Right forelimb (tissue), 1 donor: ENCODE results near the gene BBS4.
"Not testable (repeated sequence)": the region's sequence is repeated elsewhere in the genome, so short reads cannot be mapped to it uniquely, and the experiment has no call there.

Source experiments
- DNase-seq: peaks from one replicate; pipeline ENCODE4 v3.0.0-alpha.2; 2018

The BBS4 gene

GRCh38 chr15:72685925-72686794 is at the start of gene BBS4, which contains the start of gene HIGD2B:
TSS of gene BBS4 (plus strand) at chr15:72686207. CDS start at chr15:72686228, 21 bp downstream.
TSS of gene HIGD2B (minus strand) at chr15:72686182. CDS start at chr15:72676374, 9,808 bp downstream.
- peak; percentile 93 for DNase-seq

DNA sequence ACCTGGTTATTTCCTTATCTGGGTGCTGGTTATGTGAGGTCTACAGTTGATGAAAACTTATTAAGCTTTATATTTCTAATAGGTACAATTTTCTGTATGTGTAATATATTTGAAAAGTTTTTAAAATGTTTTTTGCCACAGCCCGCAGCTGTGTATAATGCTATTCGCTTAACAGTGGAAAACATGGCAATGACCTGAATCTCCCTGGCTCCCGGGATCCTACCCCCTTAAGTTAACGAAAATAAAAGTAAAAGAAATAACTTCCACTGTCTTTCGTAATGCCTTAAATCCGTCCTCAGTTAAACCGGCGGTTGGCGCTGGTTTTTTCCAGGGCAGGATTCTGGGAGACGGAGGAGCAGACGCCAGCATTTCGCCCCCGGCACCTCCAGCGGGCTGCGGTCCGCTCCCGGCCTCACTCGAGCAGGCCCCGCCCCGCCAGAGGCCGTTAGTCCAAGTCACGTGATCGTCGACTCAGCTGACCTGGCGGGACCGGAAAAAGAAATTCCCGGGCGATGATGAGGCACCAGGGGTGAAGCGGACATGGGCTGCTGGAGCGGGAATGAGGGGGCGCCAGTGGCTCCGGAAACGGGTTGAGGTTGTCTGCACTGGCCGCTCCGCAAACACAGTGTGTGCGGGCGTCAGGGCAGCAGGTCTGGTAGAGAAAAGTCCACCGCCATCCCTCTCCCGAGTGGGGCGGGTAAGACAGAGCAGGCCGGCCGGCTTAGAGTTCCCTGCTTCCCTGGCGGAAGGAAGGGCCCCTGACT is 49.3 kb upstream of the BBS4 start:
- DNase-seq = peak; percentile 86

DNA sequence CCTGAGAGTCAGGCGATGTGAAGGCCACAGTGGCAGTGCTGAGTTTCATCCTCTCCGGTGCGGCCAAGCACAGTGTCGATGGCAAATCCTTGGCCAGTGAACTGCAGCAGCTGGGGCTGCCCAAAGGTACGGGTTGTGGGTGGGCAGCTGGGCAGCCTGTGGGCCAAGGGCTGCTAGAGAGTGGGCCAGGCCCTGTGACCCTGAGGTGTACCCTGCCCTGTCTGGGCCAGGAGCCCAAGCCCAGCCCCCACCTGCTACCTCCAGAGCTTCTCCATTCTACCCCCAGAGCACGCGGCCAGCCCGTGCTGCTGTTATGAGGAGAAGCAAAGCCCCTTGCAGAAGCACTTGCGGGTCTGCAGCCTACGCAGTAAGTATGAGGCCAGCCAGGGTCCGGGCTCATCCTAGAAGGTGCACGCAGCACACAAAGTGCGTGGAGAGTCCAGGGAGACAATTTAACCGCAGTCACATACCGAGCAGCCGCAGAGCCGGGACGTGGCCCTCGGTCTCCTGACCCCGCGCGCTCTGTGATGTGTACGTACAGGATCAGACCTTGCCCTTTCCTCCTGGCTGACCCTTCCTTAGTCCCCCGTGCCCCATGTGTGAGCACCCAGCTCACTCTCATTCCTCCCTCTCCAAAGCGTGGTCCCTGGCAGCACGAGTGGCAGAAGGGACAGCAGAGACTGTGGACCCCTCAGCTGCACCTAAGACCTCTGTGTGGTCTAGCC is 46.1 kb upstream of the BBS4 start:
- DNase-seq = not testable (repeated sequence)

- not testable (repeated sequence) for DNase-seq
Observed at GRCh38 chr15:72642271-72642670, 43.7 kb upstream of the BBS4 start.

GRCh38 chr15:72648631-72649253 is 37.3 kb upstream of the BBS4 start:
- DNase-seq = not testable (repeated sequence)

DNA sequence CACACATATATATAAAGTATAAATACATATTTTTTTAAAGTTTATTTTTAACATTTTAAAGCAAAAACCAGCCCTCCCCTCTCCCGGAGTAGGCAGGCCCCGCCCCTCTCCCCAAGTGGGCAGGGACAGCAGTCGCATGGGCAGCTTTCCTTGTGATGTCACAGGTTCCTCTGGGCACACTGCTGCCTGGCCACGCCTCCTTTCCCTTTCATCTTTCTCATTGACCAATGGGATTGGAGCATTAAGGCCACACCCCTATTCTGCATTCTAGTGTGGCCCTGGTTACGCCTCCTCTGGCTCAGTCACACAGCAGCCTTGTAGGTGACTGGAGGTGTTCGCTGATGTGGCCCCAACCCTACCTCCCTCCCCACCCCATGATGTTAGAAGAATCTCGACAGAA is 31.6 kb upstream of the BBS4 start, which contains the start of gene GOLGA6B:
TSS of gene GOLGA6B (plus strand) at position 301 of the 400 bp plus-strand sequence. CDS start at position 342, 41 bp downstream.
- DNase-seq = not testable (repeated sequence)

DNA sequence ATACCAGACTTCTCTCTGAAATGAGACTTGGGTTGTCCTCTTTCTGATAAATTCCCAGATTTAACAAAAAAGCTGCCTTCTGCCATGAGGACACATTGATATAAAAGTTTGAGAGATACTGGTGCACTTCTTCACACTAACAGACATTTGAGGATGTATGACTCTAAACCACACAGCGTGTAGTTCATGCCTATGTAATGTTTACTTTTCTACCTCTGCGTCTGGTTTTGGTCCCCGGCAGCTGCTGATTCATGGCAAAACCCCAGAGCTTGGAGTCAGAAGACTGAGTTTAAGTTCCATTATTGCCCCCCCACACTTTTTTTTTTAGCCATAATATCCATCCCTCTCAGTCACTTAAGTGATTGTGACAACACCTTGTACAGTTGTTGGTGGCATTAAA is 30.0 kb upstream of the BBS4 start:
- not testable (repeated sequence) for DNase-seq

DNA sequence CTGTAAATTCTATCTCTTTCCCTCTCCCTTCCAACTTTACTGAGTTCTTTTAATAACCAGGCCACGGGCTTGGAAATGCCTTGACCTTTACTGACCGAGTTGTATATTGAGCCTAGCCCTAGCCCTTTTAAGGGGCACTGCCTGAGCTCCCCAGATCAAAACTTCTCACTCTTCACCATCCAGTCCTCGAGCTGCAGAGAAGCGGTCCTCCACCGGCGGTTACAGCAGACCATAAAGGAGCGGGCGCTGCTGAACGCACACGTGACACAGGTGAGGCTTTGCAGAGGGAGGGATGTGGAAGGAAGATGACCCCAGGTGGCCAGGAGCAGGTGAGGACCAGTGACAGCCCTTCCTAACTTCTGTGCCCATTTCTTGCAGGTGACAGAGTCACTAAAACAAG is 24.9 kb upstream of the BBS4 start:
- DNase-seq = not testable (repeated sequence)

- DNase-seq = not testable (repeated sequence)
Observed at GRCh38 chr15:72663931-72664330, 22.1 kb upstream of the BBS4 start.

GRCh38 chr15:72665706-72666105 is 20.3 kb upstream of the BBS4 start:
- DNase-seq = not testable (repeated sequence)

GRCh38 chr15:72669803-72670202 is 16.2 kb upstream of the BBS4 start:
- DNase-seq = not testable (repeated sequence)

DNA sequence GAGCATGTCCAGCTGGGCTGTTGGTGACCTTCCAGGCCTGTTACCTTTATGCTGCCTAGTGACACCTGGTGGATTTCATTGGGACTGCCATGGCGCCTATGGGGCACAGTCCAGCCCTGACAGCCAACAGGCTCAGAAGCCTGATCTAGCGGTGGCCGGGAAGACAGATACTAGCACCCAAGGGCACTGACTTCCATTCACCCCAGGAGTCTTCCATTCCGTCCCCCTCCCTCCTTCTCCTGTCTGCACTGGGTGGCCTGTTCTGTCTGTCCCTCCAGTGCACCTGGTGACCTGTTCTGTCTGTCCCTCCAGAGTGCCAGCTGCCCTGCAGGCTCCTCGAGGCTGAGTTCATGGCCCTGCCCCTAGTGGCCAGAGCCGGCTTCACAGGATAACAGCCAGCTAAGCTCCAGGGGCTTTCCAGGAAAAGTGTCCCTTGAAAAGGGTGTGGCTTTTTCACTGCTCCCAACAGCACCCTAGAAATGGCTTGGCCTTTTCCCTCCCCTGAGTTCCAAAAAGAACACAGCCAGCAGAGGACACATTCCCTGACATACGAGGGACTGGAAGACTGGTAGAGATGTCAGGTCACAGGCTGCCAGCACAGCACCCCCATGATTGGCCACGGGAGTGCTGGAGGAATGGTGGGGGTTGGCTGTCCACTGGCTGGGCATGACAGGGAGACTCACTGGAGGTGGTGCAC is 15.2 kb upstream of the BBS4 start:
- peak; percentile 70 for DNase-seq

- no peak for DNase-seq
Observed at GRCh38 chr15:72671525-72671924, 14.5 kb upstream of the BBS4 start.

- DNase-seq = no peak
Observed at GRCh38 chr15:72676838-72677237, 9.2 kb upstream of the BBS4 start.

- no peak for DNase-seq
Observed at GRCh38 chr15:72680931-72681330, 5.1 kb upstream of the BBS4 start.

DNA sequence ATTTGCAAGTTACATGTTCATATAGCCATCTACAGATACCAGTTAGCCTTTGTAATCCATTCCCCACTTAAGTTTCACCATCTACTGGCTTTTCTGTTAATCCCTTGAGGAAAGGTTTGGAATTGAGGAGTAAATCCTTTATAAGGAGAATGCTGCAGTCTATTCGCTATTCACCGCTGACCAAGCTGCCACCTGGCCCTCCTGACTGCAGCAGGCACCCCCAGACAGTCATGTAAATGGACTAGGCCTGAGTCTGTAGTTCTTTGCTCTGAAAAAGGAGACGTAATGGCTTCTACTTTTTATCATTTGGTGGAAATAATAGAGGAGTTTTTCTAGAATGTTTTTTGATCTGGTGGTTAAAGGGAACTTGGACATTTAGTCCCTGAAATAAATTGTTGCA is 3.2 kb upstream of the BBS4 start:
- no peak for DNase-seq

DNA sequence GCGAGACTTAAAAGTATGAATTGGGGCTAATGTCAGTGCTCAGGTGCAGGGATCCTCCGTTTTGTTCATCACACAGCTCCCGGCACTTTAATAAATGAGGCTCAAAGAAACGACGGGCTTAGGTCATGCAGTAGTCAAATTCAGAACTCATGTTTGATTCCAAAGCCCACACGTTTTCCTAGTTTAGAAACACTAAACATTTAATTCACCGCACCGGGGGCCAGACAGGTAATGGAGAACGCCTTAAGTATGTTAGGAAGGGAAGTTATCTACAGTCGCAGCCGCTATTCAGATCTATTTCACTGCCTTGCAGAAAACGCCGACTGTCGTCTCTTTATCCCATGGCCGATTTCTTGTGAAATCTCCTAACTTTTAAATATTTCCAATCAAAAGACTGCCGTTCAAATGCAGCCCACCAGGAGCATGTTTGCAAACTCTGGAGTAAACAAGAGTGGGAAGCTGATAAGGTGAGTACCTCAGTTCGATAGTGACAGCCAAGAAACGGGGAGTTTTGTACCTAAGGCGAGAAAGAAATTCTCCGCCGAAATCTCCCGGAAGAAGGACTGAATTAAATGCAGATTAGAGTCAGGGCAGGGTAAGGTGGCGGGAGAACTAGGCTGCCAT is 594 bp upstream of the BBS4 start:
- no peak for DNase-seq

GRCh38 chr15:72688697-72689096 is 2.7 kb downstream of the BBS4 start:
- no peak for DNase-seq

DNA sequence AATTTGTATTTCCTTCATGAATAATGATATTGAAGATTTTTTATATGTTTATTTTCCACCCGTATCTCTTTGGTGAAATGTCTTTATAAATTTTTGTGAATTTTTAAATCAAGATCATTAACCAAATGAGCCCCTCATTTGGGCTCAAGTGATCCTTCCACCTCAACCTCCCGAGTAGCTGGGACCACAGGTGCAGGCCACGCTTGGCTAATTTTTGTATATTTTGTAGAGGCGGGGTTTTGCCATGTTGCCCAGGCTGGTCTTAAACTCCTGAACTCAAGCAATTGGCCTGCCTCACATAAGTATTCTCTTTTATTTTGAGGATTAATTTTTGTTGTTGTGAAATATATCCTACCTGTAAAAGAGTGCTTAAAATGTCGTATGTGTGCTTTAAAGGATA is 4.9 kb downstream of the BBS4 start:
- DNase-seq = no peak

- no peak for DNase-seq
Observed at GRCh38 chr15:72698938-72699337, 12.9 kb downstream of the BBS4 start.

DNA sequence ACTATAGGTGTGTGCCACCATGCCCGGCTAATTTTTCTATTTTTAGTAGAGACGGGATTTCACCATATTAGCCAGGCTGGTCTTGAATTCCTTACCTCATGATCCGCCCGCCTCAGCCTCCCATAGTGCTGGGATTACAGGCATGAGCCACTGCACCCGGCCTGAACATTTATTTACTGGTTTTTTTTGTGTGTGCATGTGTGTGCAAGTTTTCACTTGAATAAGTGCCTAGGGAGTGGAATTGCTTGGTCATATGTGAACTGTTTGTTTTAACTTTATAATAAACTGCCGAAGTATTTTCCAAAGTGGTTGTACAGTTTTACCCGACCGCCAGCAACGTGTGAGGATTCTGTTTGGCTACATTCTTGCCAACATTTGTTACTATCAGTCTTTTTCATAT is 14.1 kb downstream of the BBS4 start:
- DNase-seq = no peak
